Measurements from ENCODE around the gene JSRP1. TPM values are rescaled to one million over a fixed set of nuclear protein-coding genes. Genes with fewer than 3 reads are reported as not detected.

JSRP1 gene
- total and polyA plus RNA-seq, 4 donors = 0.25 to 0.45 (median 0.39) TPM; not detected in 1

- no peak for DNase-seq (ENCODE audit: low spot score)
- Histone ChIP-seq H3K4me1 (ENCODE audit: control insufficient read depth in 4 of 4, insufficient read depth in 4 of 4, low read length in 3 of 4) (peaks cover 11 to 46% (median 26%) of the 10 kb centered on the region in 4 donors), H3K4me3 (ENCODE audit: low read depth in 1 of 3, low read length in 3 of 3) (no peak overlapping the region), H3K27me3 (ENCODE audit: control insufficient read depth in 4 of 4, insufficient read depth in 4 of 4, low read length in 3 of 4) (peaks cover 0 to 23% (median 1%) of the 10 kb centered on the region in 4 donors), H3K27ac (ENCODE audit: low read depth in 1 of 2, low read length in 2 of 2) (no peak overlapping the region), H3K36me3 (ENCODE audit: control insufficient read depth in 4 of 4, insufficient read depth in 3 of 4, low read depth in 1 of 4, low read length in 3 of 4) (peaks cover 10 to 39% (median 32%) of the 10 kb centered on the region in 4 donors), H3K9me3 (ENCODE audit: control insufficient read depth in 4 of 4, low read length in 3 of 4) (no peaks in the 10 kb centered on the region), H3K9ac (ENCODE audit: low read depth in 1 of 2, low read length in 2 of 2) (no peak overlapping the region)
- 89% methylated on average over 21 of the region's 21 CpGs for WGBS
- TF ChIP-seq NR2F2 (IDR thresholded peaks at IDR 0.05) = no peak
- no peak for TF ChIP-seq GABPA (IDR thresholded peaks at IDR 0.05 in 1 of 2, conservative IDR thresholded peaks at IDR 0.05 in 1 of 2)
- no peak for TF ChIP-seq YY1 (IDR thresholded peaks at IDR 0.05)
Measured at GRCh38 chr19:2248136-2249009, 7.8 kb downstream of the JSRP1 start.

- Histone ChIP-seq H3K27me3 (ENCODE audit: control insufficient read depth in 4 of 4, insufficient read depth in 4 of 4, low read length in 3 of 4) (peaks cover 0 to 16% (median 1%) of the 10 kb centered on the region in 4 donors), H3K9me3 (ENCODE audit: control insufficient read depth in 4 of 4, low read length in 3 of 4) (no peaks in the 10 kb centered on the region), H3K4me1 (ENCODE audit: control insufficient read depth in 4 of 4, insufficient read depth in 4 of 4, low read length in 3 of 4) (peaks cover 8 to 39% (median 18%) of the 10 kb centered on the region in 4 donors), H3K27ac (ENCODE audit: low read depth in 1 of 2, low read length in 2 of 2) (no peak overlapping the region), H3K9ac (ENCODE audit: low read depth in 1 of 2, low read length in 2 of 2) (no peak overlapping the region), H3K4me3 (ENCODE audit: low read depth in 1 of 3, low read length in 3 of 3) (no peak overlapping the region), H3K36me3 (ENCODE audit: control insufficient read depth in 4 of 4, insufficient read depth in 3 of 4, low read depth in 1 of 4, low read length in 3 of 4) (peaks cover 10 to 39% (median 32%) of the 10 kb centered on the region in 4 donors)
- TF ChIP-seq RXRA (IDR thresholded peaks at IDR 0.05) (no peak), MAX (IDR thresholded peaks at IDR 0.05) (no peak), CTCF (IDR thresholded peaks at IDR 0.05; ENCODE audit: low read depth, low read length, missing input control) (no peak), FOXA2 (IDR thresholded peaks at IDR 0.05) (no peak), FOXA1 (IDR thresholded peaks at IDR 0.05) (no peak), JUND (IDR thresholded peaks at IDR 0.05) (no peak), HNF4G (IDR thresholded peaks at IDR 0.05) (no peak), HNF4A (conservative IDR thresholded peaks at IDR 0.05) (no peak), ATF3 (IDR thresholded peaks at IDR 0.05) (no peak), RAD21 (IDR thresholded peaks at IDR 0.05) (no peak), GABPA (IDR thresholded peaks at IDR 0.05 in 1 of 2, conservative IDR thresholded peaks at IDR 0.05 in 1 of 2) (no peak)
- WGBS = 95% methylated on average over 28 of the region's 28 CpGs
- DNase-seq (ENCODE audit: low spot score) = no peak
Measured at GRCh38 chr19:2247433-2248101, 8.7 kb downstream of the JSRP1 start.

GRCh38 chr19:2246801-2247361, 9.3 kb downstream of the JSRP1 start:
- Histone ChIP-seq H3K4me3 (ENCODE audit: low read depth in 1 of 3, low read length in 3 of 3) (no peak overlapping the region), H3K27ac (ENCODE audit: low read depth in 1 of 2, low read length in 2 of 2) (no peak overlapping the region), H3K9me3 (ENCODE audit: control insufficient read depth in 4 of 4, low read length in 3 of 4) (no peaks in the 10 kb centered on the region), H3K27me3 (ENCODE audit: control insufficient read depth in 4 of 4, insufficient read depth in 4 of 4, low read length in 3 of 4) (peaks cover 0 to 11% (median 1%) of the 10 kb centered on the region in 4 donors), H3K9ac (ENCODE audit: low read depth in 1 of 2, low read length in 2 of 2) (no peak overlapping the region), H3K4me1 (ENCODE audit: control insufficient read depth in 4 of 4, insufficient read depth in 4 of 4, low read length in 3 of 4) (peaks cover 9 to 39% (median 20%) of the 10 kb centered on the region in 4 donors), H3K36me3 (ENCODE audit: control insufficient read depth in 4 of 4, insufficient read depth in 3 of 4, low read depth in 1 of 4, low read length in 3 of 4) (peaks cover 10 to 39% (median 32%) of the 10 kb centered on the region in 4 donors)
- no peak for DNase-seq (ENCODE audit: low spot score)
- TF ChIP-seq GABPA (IDR thresholded peaks at IDR 0.05 in 1 of 2, conservative IDR thresholded peaks at IDR 0.05 in 1 of 2) (peak in 1 of 2 donors; percentile 52), FOXA1 (IDR thresholded peaks at IDR 0.05) (no peak), HNF4A (conservative IDR thresholded peaks at IDR 0.05) (no peak), YY1 (IDR thresholded peaks at IDR 0.05) (no peak), FOXA2 (IDR thresholded peaks at IDR 0.05) (no peak), EGR1 (IDR thresholded peaks at IDR 0.05; ENCODE audit: low read depth in 2 of 2) (no peak), MAX (IDR thresholded peaks at IDR 0.05) (no peak)
- 83% methylated on average over 26 of the region's 26 CpGs for WGBS
